Activated naive CD4-positive, alpha-beta T cell treated with anti-CD3 and anti-CD28 coated beads, Interleukin-2, amount 50 U/mL, for 16 hours (primary cell): ENCODE results near the gene RACGAP1.

Experiments used
- DNase-seq: peaks from one replicate; pipeline ENCODE4 v3.0.0-alpha.2; 2020

RACGAP1 gene

GRCh38 chr12:49939307-49939706, 86.0 kb downstream of the RACGAP1 start:
- DNase-seq: no peak
